ENCODE measurements around the gene ADORA3.
"Not testable (repeated sequence)": the region's sequence is repeated elsewhere in the genome, so short reads cannot be mapped to it uniquely, and the experiment has no call there.

The ADORA3 gene

DNA sequence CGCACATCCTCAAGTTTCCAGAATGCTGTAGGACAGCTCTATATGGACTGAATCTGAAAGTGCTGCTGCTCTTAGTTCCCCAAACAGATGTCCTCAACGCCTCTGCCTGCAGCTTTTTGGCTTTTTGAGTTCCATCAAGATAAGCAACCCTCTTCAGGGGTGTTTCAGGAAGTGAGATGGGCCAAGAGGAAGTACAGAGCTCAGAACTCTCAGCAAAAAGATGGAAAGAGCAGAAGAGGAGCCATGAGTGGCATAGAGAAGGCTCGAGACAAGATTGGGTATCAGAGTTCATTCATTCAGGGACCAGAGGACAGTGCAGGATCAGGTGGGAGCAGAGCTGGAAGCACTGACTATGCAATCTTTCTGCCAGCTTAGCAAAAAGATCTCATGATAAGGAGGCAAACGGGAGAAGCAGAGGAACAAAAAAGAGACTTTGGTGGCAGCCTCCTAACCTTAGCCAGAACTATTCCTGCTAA, at the start of gene ADORA3, which contains the start of gene TMIGD3:
ADORA3 (minus strand) TSS at position 49 of the 476 bp plus-strand sequence. CDS start 279 bp downstream, outside the sequence.
TMIGD3 (minus strand) TSS at position 49 of the 476 bp plus-strand sequence. CDS start 279 bp downstream, outside the sequence.
- peaks cover 13% of the 10 kb centered on the region for H3K4me1 ChIP-seq (ENCODE audit: control insufficient read depth, insufficient read depth, low read length)
- no peak within 1 kb of the TSS for H3K27ac ChIP-seq (ENCODE audit: low read depth, low read length)
- H3K4me3 ChIP-seq (ENCODE audit: low read depth, low read length), result no peak within 1 kb of the TSS
- no peak within 1 kb of the TSS for H3K9ac ChIP-seq (ENCODE audit: low read length)
- H3K36me3 ChIP-seq (ENCODE audit: control insufficient read depth, insufficient read depth, low read length), result no peaks in the 10 kb centered on the region
- no peaks in the 10 kb centered on the region; the same call in 1 of the 2 replicates for H3K27me3 ChIP-seq (ENCODE audit: control insufficient read depth, insufficient read depth, low read length)
- no peaks in the 10 kb centered on the region for H3K9me3 ChIP-seq (ENCODE audit: control insufficient read depth, insufficient read depth, low read depth, low read length)

DNA sequence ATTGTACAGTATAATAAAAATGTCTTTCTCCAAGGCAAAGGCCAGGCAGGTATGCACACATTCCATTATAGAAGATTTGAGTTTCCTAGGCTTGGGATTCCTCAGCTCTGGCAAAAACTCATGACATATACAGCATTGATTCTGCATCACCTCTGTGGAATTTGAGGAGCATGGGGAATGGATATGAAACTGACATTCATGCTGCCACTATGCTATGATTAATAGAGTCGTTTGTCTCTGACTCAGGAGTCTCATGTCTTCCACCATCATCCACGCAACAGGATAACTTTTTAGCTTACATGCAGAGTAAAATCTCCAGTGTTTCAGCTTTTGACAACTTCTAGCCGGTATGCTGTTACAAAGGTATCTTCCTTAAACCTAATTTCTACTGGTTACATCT, 49.8 kb upstream of the ADORA3 start:
- H3K27ac ChIP-seq (ENCODE audit: low read depth, low read length), result no peak overlapping the region
- H3K36me3 ChIP-seq (ENCODE audit: control insufficient read depth, insufficient read depth, low read length), result no peaks in the 10 kb centered on the region
- 0 out of 2 replicates have a peak, but pooled peaks cover 3% of the 10 kb centered on the region for H3K9me3 ChIP-seq (ENCODE audit: control insufficient read depth, insufficient read depth, low read depth, low read length)
- no peaks in the 10 kb centered on the region for H3K27me3 ChIP-seq (ENCODE audit: control insufficient read depth, insufficient read depth, low read length)
- no peak overlapping the region for H3K9ac ChIP-seq (ENCODE audit: low read length)
- no peak overlapping the region for H3K4me3 ChIP-seq (ENCODE audit: low read depth, low read length)
- H3K4me1 ChIP-seq (ENCODE audit: control insufficient read depth, insufficient read depth, low read length), result no peaks in the 10 kb centered on the region

DNA sequence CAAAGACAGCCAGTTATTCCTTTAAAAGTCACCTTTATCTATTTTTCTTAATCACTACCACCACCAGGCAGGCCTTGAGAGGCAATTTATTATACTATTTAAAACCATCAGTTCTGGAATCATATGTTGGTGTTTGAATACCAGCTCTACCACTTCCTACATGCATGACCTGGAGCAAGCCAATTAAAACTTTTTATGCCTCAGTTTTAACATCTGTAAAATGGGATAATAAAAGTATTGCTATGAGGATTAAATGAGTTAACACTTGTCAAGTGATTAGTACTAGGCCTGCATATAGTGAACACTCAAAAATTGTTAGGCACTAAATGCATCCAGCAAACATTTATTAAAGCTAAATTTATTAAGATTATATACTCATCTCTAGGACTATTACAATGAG, 49.2 kb upstream of the ADORA3 start:
- H3K9me3 ChIP-seq (ENCODE audit: control insufficient read depth, insufficient read depth, low read depth, low read length), result 0 out of 2 replicates have a peak, but pooled peaks cover 3% of the 10 kb centered on the region
- H3K4me3 ChIP-seq (ENCODE audit: low read depth, low read length), result no peak overlapping the region
- H3K27ac ChIP-seq (ENCODE audit: low read depth, low read length), result no peak overlapping the region
- H3K36me3 ChIP-seq (ENCODE audit: control insufficient read depth, insufficient read depth, low read length), result no peaks in the 10 kb centered on the region
- H3K9ac ChIP-seq (ENCODE audit: low read length), result no peak overlapping the region
- H3K27me3 ChIP-seq (ENCODE audit: control insufficient read depth, insufficient read depth, low read length), result no peaks in the 10 kb centered on the region
- no peaks in the 10 kb centered on the region for H3K4me1 ChIP-seq (ENCODE audit: control insufficient read depth, insufficient read depth, low read length)

DNA sequence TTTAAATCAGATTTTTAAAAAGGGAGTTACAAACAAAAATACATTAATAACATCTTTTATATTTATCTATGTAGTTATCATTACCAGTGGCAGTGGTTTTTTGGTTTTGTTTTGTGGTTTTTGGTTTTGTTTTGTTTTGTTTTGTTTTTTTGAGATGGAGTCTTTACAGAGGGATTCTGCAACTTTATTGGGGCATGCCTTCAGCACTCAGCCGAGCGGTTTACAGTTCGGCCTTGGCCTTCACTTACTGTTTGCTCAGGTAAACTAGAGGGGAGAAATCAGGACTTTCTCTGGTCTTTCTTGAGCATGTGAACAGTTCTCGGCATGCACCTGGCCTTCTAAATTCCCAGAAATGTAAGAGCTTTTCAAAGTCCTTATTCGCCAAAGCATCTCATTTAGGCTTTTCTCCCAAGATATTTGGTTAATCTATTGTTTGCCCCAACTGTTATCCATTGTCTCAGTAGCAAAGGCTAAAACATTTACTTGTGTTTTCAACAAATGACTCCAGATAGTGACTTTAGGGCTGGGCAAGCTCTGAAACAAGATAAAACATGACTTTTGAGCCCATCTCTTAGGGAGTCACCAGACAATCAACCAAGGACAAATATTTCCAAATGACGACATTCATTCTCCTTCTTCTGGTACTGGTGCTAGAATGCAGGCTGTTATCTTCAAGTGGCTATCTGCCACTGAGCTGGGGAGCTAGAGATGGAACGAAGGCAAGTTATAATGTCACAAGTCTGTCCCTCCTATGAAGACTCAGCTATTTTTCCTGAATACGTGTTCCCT, 48.4 kb upstream of the ADORA3 start:
- Histone ChIP-seq H3K9me3 (ENCODE audit: control insufficient read depth, insufficient read depth, low read depth, low read length) (0 out of 2 replicates have a peak, but pooled peaks cover 3% of the 10 kb centered on the region), H3K4me1 (ENCODE audit: control insufficient read depth, insufficient read depth, low read length) (no peaks in the 10 kb centered on the region), H3K36me3 (ENCODE audit: control insufficient read depth, insufficient read depth, low read length) (no peaks in the 10 kb centered on the region), H3K27me3 (ENCODE audit: control insufficient read depth, insufficient read depth, low read length) (no peaks in the 10 kb centered on the region), H3K9ac (ENCODE audit: low read length) (no peak overlapping the region), H3K4me3 (ENCODE audit: low read depth, low read length) (no peak overlapping the region), H3K27ac (ENCODE audit: low read depth, low read length) (no peak overlapping the region)

DNA sequence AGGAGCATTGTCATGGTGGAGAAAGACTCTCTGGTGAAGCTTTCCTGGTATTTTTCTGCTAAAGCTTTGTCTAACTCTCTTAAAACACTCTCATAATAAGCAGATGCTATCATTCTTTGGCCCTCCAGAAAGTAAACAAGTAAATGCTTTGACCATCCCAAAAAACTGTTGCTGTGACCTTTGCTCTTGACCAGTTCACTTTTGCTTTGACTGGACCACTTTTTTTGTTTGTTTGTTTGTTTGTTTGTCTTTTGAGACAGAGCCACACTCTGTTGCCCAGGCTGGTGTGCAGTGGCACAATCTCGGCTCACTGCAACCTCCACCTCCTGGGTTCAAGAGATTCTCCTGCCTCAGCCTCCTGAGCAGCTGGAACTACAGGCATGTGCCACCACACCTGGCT, 44.4 kb upstream of the ADORA3 start:
- H3K4me3 ChIP-seq (ENCODE audit: low read depth, low read length); H3K9me3 ChIP-seq (ENCODE audit: control insufficient read depth, insufficient read depth, low read depth, low read length); H3K27me3 ChIP-seq (ENCODE audit: control insufficient read depth, insufficient read depth, low read length); H3K4me1 ChIP-seq (ENCODE audit: control insufficient read depth, insufficient read depth, low read length); H3K36me3 ChIP-seq (ENCODE audit: control insufficient read depth, insufficient read depth, low read length); H3K9ac ChIP-seq (ENCODE audit: low read length); H3K27ac ChIP-seq (ENCODE audit: low read depth, low read length): not testable (repeated sequence)

DNA sequence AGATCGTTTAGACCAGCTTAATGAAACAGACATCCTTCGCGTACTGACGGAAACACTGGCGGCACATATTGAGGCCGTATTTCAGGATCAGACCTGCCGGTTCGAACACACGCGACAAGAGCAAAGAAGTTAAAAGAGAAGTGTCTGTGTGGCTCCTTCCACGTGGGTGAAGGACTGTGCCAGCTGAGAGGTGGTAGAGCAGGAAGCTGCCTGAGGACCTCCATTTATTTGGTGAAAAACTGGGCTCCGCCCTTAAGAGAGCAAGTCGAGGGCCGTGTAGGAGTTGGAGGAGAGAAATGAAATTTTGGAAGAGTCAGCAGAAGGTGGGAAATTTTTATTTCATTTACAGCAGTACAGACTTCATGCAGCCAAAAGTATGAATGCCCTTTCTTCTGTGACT, 38.8 kb upstream of the ADORA3 start:
- Histone ChIP-seq H3K4me1 (ENCODE audit: control insufficient read depth, insufficient read depth, low read length) (peaks cover 23% of the 10 kb centered on the region), H3K9me3 (ENCODE audit: control insufficient read depth, insufficient read depth, low read depth, low read length) (0 out of 2 replicates have a peak, but pooled peaks cover 2% of the 10 kb centered on the region), H3K4me3 (ENCODE audit: low read depth, low read length) (peak overlapping the region; percentile 37), H3K27me3 (ENCODE audit: control insufficient read depth, insufficient read depth, low read length) (no peaks in the 10 kb centered on the region), H3K27ac (ENCODE audit: low read depth, low read length) (peak overlapping the region; percentile 24; the same call in 1 of the 2 replicates), H3K36me3 (ENCODE audit: control insufficient read depth, insufficient read depth, low read length) (no peaks in the 10 kb centered on the region), H3K9ac (ENCODE audit: low read length) (peak overlapping the region; percentile 70)

DNA sequence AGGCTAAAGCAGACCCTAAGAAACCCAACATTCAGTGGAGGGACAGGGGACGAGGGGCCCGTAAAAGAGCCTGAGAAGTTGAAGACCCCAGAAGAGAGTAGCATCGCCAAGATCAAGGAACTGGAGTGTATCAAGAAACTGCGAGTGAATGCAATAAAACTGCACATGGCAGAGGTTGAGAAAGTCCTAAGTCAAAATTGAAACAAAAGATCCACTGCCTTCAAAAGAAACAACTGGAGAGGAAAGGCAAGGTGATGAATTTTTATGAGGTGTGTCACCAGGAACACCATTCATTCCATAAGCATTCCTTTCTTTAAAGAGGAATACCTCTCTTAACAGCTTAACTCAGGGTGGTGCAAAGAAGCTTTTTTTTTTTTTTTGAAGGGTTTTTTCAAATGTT, 38.3 kb upstream of the ADORA3 start:
- Histone ChIP-seq H3K4me1 (ENCODE audit: control insufficient read depth, insufficient read depth, low read length) (peaks cover 23% of the 10 kb centered on the region), H3K27me3 (ENCODE audit: control insufficient read depth, insufficient read depth, low read length) (no peaks in the 10 kb centered on the region), H3K27ac (ENCODE audit: low read depth, low read length) (peak overlapping the region; percentile 80; the same call in 1 of the 2 replicates), H3K36me3 (ENCODE audit: control insufficient read depth, insufficient read depth, low read length) (no peaks in the 10 kb centered on the region), H3K9me3 (ENCODE audit: control insufficient read depth, insufficient read depth, low read depth, low read length) (0 out of 2 replicates have a peak, but pooled peaks cover 2% of the 10 kb centered on the region), H3K9ac (ENCODE audit: low read length) (no peak overlapping the region), H3K4me3 (ENCODE audit: low read depth, low read length) (peak overlapping the region; percentile 37)

DNA sequence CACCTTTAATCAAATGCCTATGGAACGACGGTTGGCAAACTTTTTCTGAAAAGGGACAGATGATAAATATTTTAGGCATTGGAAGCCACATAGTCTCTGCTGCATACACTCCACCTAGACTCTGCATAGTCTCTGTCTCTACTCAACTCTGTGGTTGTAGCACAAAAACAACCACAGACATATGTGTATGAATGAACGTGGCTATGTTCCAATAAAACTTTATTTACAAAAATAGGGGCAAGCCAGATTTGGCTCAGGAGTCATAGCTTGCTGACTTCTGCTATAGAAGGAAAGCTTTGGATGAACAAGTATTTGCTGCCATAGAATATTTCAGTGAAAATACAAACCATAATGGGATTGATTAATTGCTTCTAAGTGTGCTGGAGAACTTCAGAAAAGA, 37.5 kb upstream of the ADORA3 start:
- Histone ChIP-seq H3K4me1 (ENCODE audit: control insufficient read depth, insufficient read depth, low read length) (peaks cover 23% of the 10 kb centered on the region), H3K27ac (ENCODE audit: low read depth, low read length) (peak overlapping the region; percentile 80; the same call in 1 of the 2 replicates), H3K9me3 (ENCODE audit: control insufficient read depth, insufficient read depth, low read depth, low read length) (0 out of 2 replicates have a peak, but pooled peaks cover 2% of the 10 kb centered on the region), H3K9ac (ENCODE audit: low read length) (no peak overlapping the region), H3K36me3 (ENCODE audit: control insufficient read depth, insufficient read depth, low read length) (no peaks in the 10 kb centered on the region), H3K4me3 (ENCODE audit: low read depth, low read length) (no peak overlapping the region), H3K27me3 (ENCODE audit: control insufficient read depth, insufficient read depth, low read length) (no peaks in the 10 kb centered on the region)

DNA sequence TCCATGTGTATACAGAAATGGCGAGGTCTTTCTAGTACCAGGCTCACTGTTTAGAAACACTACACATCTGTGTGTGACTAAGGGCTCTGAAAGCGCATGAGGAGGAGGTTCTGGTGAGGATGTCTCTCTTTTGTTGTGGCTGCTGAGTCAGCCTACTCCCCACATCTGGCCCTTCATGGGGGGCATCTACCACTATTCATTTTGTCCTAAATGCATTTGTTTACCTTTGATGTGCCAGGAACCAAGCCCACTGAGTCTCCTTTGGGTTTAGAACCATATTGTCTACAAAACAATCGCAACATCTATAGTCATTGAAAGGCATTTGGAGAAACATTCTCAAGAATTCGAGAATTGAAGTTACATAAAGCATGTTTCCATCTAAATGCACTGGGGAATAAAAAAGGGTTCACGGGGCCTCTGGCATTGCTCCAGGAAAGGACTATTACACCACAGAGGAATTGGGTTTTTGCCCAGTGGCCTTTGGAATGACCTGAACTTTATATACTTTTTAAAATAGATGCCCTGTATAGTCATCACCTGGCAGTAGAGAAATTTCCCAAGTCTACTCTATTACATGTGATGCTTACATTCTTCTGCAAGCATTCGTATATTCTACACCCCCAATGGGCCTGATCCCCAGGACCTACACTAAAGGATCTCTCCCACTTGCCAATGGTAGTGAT, 35.1 kb upstream of the ADORA3 start:
- H3K9me3 ChIP-seq (ENCODE audit: control insufficient read depth, insufficient read depth, low read depth, low read length), result 0 out of 2 replicates have a peak, but pooled peaks cover 2% of the 10 kb centered on the region
- H3K36me3 ChIP-seq (ENCODE audit: control insufficient read depth, insufficient read depth, low read length), result no peaks in the 10 kb centered on the region
- no peak overlapping the region for H3K27ac ChIP-seq (ENCODE audit: low read depth, low read length)
- no peak overlapping the region for H3K4me3 ChIP-seq (ENCODE audit: low read depth, low read length)
- peaks cover 23% of the 10 kb centered on the region for H3K4me1 ChIP-seq (ENCODE audit: control insufficient read depth, insufficient read depth, low read length)
- peak overlapping the region; percentile 10 for H3K9ac ChIP-seq (ENCODE audit: low read length)
- no peaks in the 10 kb centered on the region for H3K27me3 ChIP-seq (ENCODE audit: control insufficient read depth, insufficient read depth, low read length)

DNA sequence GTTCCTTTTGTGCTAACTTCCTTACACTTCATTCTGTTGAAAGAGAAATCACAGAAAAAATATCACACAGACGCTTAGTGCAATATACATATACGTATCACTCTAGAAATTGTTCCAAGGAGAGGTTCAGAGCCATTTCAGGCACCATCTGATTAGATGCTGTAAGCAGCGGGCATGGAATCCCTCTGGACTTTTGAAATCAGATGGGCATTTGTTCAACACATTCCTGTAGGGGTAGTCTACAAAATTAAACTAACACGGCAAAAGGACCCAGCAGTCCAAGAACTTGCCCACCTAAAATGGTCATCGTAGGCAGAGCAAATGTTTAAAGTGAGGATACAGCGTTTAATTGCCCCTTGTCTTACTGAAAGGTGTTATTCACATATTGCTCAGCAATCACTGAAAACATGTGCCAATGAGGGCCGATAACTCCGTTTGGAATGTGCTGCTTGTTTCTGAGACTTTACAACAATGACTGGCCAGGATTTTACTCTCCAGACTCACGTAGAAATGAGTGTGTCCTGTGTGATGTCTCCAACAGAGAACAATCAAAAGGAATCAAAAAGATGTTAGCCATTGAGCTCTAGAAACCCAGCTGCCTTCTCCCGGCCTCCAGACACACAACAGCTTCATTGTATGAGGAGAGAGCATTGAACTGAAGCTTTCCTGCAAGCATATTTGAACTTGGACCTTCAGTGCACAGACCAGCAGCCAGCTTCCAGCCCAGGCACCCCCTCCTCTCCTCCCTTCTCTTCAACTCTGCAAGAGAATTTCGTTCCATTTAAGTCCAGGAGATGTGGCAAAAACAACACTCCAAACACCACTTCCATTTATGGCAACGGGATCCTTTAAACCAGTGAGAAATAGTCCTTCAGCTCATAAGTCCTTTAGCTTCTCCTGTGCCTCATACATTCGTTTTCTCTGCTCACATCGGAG, 32.1 kb upstream of the ADORA3 start:
- no peak overlapping the region for H3K4me3 ChIP-seq (ENCODE audit: low read depth, low read length)
- H3K36me3 ChIP-seq (ENCODE audit: control insufficient read depth, insufficient read depth, low read length), result no peaks in the 10 kb centered on the region
- peaks cover 8% of the 10 kb centered on the region for H3K4me1 ChIP-seq (ENCODE audit: control insufficient read depth, insufficient read depth, low read length)
- peaks cover 5% of the 10 kb centered on the region for H3K9me3 ChIP-seq (ENCODE audit: control insufficient read depth, insufficient read depth, low read depth, low read length)
- no peaks in the 10 kb centered on the region for H3K27me3 ChIP-seq (ENCODE audit: control insufficient read depth, insufficient read depth, low read length)
- no peak overlapping the region for H3K27ac ChIP-seq (ENCODE audit: low read depth, low read length)
- no peak overlapping the region for H3K9ac ChIP-seq (ENCODE audit: low read length)
